BE2C (cell line): ENCODE measurements around the gene TOP3B.
A peak's percentile ranks its signal among the peaks of the same experiment; 100 is the strongest.

Experiments used
- DNase-seq: peaks from one replicate; pipeline ENCODE4 v3.0.0-alpha.2; 2020
- H3K27me3 ChIP-seq: fragments of 250-450 bp; sonication (Bioruptor Pico); 2 replicates; pipeline ENCODE4 v1.5.1; 2020; ENCODE audit warnings: mild to moderate bottlenecking
- H3K36me3 ChIP-seq: fragments of 250-450 bp; sonication (Bioruptor Pico); 2 replicates; pipeline ENCODE4 v1.5.1; 2020; ENCODE audit warnings: mild to moderate bottlenecking
- H3K4me1 ChIP-seq: fragments of 250-450 bp; sonication (Bioruptor Pico); 2 replicates; pipeline ENCODE4 v1.5.1; 2020
- H3K4me3 ChIP-seq: 2 replicates; pipeline ENCODE4 v1.5.1; 2011; ENCODE audit warnings: low read depth, low read length
- H3K9me3 ChIP-seq: fragments of 250-450 bp; sonication (Bioruptor Pico); 2 replicates; pipeline ENCODE4 v1.5.1; 2020
- CTCF ChIP-seq: IDR thresholded peaks from 2 replicates; pipeline ENCODE4 v1.5.1; 2012; ENCODE audit warnings: mild to moderate bottlenecking, low read depth, low read length

TOP3B gene

GRCh38 chr22:21951931-21952465, 30.6 kb downstream of the TOP3B start:
- no peaks in the 10 kb centered on the region for H3K27me3 ChIP-seq
- peak; percentile 52 for DNase-seq
- no peaks in the 10 kb centered on the region for H3K9me3 ChIP-seq
- H3K36me3 ChIP-seq = no peaks in the 10 kb centered on the region
- H3K4me3 ChIP-seq = peak overlapping the region; percentile 73
- TF ChIP-seq CTCF = no peak
- H3K4me1 ChIP-seq = 0 out of 2 replicates have a peak, but pooled peaks cover 2% of the 10 kb centered on the region

GRCh38 chr22:21951062-21951461, 31.5 kb downstream of the TOP3B start:
- Histone ChIP-seq H3K27me3 (no peaks in the 10 kb centered on the region), H3K4me1 (0 out of 2 replicates have a peak, but pooled peaks cover 2% of the 10 kb centered on the region), H3K4me3 (no peak overlapping the region), H3K9me3 (no peaks in the 10 kb centered on the region), H3K36me3 (no peaks in the 10 kb centered on the region)
- no peak for DNase-seq
- no peak for TF ChIP-seq CTCF

- H3K36me3 ChIP-seq = peaks cover 5% of the 10 kb centered on the region
- no peaks in the 10 kb centered on the region for H3K9me3 ChIP-seq
- 0 out of 2 replicates have a peak, but pooled peaks cover 2% of the 10 kb centered on the region for H3K4me1 ChIP-seq
- no peaks in the 10 kb centered on the region for H3K27me3 ChIP-seq
- no peak overlapping the region for H3K4me3 ChIP-seq
- TF ChIP-seq CTCF = no peak
- DNase-seq = no peak
Observed at GRCh38 chr22:21949948-21950347, 32.6 kb downstream of the TOP3B start.

GRCh38 chr22:21949569-21949918, 33.0 kb downstream of the TOP3B start:
- no peak for DNase-seq
- Histone ChIP-seq H3K9me3 (no peaks in the 10 kb centered on the region), H3K27me3 (no peaks in the 10 kb centered on the region), H3K36me3 (peaks cover 9% of the 10 kb centered on the region), H3K4me1 (0 out of 2 replicates have a peak, but pooled peaks cover 2% of the 10 kb centered on the region), H3K4me3 (no peak overlapping the region)
- no peak for TF ChIP-seq CTCF

GRCh38 chr22:21948824-21949568, 33.6 kb downstream of the TOP3B start:
- 0 out of 2 replicates have a peak, but pooled peaks cover 2% of the 10 kb centered on the region for H3K4me1 ChIP-seq
- H3K27me3 ChIP-seq = no peaks in the 10 kb centered on the region
- no peak for TF ChIP-seq CTCF
- H3K4me3 ChIP-seq = no peak overlapping the region
- H3K36me3 ChIP-seq = peaks cover 9% of the 10 kb centered on the region
- H3K9me3 ChIP-seq = no peaks in the 10 kb centered on the region
- DNase-seq = no peak

GRCh38 chr22:21948390-21948789, 34.2 kb downstream of the TOP3B start:
- H3K27me3 ChIP-seq = no peaks in the 10 kb centered on the region
- no peak for DNase-seq
- no peaks in the 10 kb centered on the region for H3K9me3 ChIP-seq
- no peak overlapping the region for H3K4me3 ChIP-seq
- 0 out of 2 replicates have a peak, but pooled peaks cover 2% of the 10 kb centered on the region for H3K4me1 ChIP-seq
- TF ChIP-seq CTCF = no peak
- H3K36me3 ChIP-seq = peaks cover 9% of the 10 kb centered on the region
